GM19351 (cell line): Measurements from ENCODE around the gene NEK9.

Source experiments
- ATAC-seq: cut with Tn5 transposase; IDR thresholded peaks from one replicate; pipeline ENCODE4 v1.9.1; 2021; ENCODE audit warnings: mild to moderate bottlenecking, moderate library complexity; ENCODE audit not compliant: unreplicated experiment

NEK9 gene

GRCh38 chr14:75147423-75148071 lies 20.7 kb upstream of the NEK9 start:
- no peak for ATAC-seq

GRCh38 chr14:75144944-75145343 lies 18.1 kb upstream of the NEK9 start:
- ATAC-seq: no peak

GRCh38 chr14:75143761-75144527 lies 17.1 kb upstream of the NEK9 start:
- no peak for ATAC-seq

GRCh38 chr14:75142494-75142893 lies 15.6 kb upstream of the NEK9 start:
- ATAC-seq: no peak

GRCh38 chr14:75141967-75142366 lies 15.1 kb upstream of the NEK9 start:
- ATAC-seq: no peak

GRCh38 chr14:75141062-75141461 lies 14.2 kb upstream of the NEK9 start:
- no peak for ATAC-seq

- ATAC-seq: no peak
These were observed 13.8 kb upstream of the NEK9 start for GRCh38 chr14:75140620-75141019.

- ATAC-seq: no peak
These were observed 12.3 kb upstream of the NEK9 start for GRCh38 chr14:75139185-75139584.

GRCh38 chr14:75138492-75138891 lies 11.6 kb upstream of the NEK9 start:
- ATAC-seq: no peak

- no peak for ATAC-seq
These were observed 7.8 kb upstream of the NEK9 start for GRCh38 chr14:75134644-75135043.

- no peak for ATAC-seq
These were observed 6.7 kb upstream of the NEK9 start for GRCh38 chr14:75133597-75133996.

GRCh38 chr14:75132382-75133086 lies 5.7 kb upstream of the NEK9 start:
- ATAC-seq: no peak

- no peak for ATAC-seq
These were observed 1.7 kb upstream of the NEK9 start for GRCh38 chr14:75128596-75128990.

- no peak for ATAC-seq
These were observed 1.2 kb upstream of the NEK9 start for GRCh38 chr14:75127903-75128595.

GRCh38 chr14:75127474-75127820 lies 599 bp upstream of the NEK9 start:
- peak; percentile 13 for ATAC-seq

GRCh38 chr14:75126121-75126544 lies 715 bp downstream of the NEK9 start:
- ATAC-seq: no peak

- ATAC-seq: no peak
These were observed 1.2 kb downstream of the NEK9 start for GRCh38 chr14:75125617-75126016.

- no peak for ATAC-seq
These were observed 2.9 kb downstream of the NEK9 start for GRCh38 chr14:75123991-75124390.

GRCh38 chr14:75121552-75121951 lies 5.3 kb downstream of the NEK9 start:
- ATAC-seq: no peak

- ATAC-seq: no peak
These were observed 6.1 kb downstream of the NEK9 start for GRCh38 chr14:75120541-75121291.

- no peak for ATAC-seq
These were observed 7.8 kb downstream of the NEK9 start for GRCh38 chr14:75119056-75119455.
